Daoy (cell line): Measurements from ENCODE around the gene TMEM135. TPM values are rescaled to one million over a fixed set of nuclear protein-coding genes. Genes with fewer than 3 reads are reported as not detected.
"Not testable (repeated sequence)": the region's sequence is repeated elsewhere in the genome, so short reads cannot be mapped to it uniquely, and the experiment has no call there.

Experiments used
- DNase-seq: peaks from one replicate; pipeline ENCODE4 v3.0.0-alpha.2; 2015; ENCODE audit warnings: low read depth
- total RNA-seq: library from RNA; depleted of rRNA; stranded (reverse); fragments of >200 nt; shearing (Covaris generic); gene quantifications from 2 replicates; pipeline ENCODE4 v1.2.3, GENCODE V29; 2014

Gene TMEM135
- total RNA-seq, 1 experiment from 2014 or later: 5.4 TPM

DNA sequence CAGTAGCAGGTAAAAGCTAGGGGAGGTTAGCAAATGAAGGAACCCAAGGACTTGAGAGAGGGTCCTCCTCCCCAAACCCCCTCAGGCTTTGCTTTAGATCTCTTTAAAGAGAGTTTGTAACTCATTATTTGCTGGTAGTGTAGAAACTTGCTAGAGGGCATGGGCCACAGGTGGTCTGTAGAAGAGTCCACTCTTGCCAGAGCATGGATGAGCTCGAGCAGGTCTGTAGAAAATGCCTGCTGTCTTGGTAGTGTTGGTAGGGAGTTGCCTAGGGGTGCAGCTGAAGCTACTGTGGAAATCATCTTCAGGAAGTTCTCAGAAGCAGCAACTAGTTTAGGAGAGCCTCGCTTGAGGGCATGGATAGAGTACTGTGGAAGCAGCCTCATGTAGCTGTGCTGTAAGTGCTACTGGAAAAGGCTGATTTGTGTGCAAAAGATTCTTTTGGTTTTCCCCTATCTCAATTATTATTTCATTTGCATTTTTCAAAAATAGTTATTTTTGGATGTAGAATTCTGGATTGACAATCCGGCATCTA, 104.3 kb downstream of the TMEM135 start:
- DNase-seq: no peak

DNA sequence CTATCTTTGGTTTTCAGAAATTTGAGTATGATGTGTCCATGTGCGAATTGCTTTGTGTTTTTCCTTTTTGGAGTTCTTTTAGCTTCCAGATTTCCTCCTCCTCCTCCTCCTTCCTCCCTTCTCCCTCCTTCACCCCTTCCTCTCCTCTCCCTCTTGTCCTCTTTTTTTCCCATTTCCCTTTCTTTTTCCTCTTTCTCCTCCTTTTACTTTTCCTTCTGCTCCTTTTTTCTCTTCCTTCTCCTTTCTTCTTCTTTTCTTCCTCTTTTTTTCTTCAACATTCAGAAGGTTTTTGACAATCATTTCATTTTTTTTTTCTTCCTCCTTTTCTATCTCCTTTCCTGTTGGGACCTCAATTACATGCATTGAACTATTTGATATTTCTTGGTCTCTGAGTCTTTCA, 104.9 kb downstream of the TMEM135 start:
- DNase-seq: no peak

DNA sequence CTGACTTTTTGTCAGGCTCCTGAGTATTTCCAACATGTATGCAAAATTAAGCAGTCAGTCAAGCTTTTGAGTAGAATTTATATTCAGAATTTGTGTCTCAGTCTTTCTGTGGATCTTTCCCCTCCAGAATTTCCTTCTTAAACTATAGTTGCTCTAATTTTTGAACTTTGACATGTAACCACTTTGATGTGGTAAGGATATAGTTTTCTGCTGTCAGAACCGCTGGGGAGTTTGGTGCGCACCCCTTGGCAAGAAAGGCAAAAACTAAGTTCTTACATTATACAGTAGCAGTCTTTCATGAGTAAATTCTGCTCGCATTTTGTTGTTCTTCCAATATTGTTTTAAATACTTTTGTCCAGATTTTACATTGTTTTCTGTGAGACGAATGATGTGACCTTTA, 105.9 kb downstream of the TMEM135 start:
- DNase-seq: no peak

DNA sequence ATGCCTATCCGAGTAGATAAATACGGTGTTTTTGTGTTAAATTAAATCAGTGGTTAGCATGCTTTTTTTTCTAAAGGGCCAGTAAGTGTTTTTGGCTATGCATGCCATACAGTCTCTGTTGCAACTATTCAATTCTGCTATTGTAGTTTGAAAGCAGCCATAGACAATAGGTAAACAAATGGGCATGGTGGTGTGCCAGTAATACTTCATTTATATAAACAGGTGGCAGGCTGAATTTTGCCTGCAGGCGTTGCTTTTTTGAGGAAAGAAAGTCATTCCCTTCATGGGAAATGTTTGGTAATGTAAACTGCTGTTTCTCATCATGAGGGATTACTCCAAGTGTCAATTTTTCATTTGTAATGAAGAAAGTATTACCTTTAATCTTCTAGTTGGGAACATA, 106.5 kb downstream of the TMEM135 start:
- no peak for DNase-seq

DNA sequence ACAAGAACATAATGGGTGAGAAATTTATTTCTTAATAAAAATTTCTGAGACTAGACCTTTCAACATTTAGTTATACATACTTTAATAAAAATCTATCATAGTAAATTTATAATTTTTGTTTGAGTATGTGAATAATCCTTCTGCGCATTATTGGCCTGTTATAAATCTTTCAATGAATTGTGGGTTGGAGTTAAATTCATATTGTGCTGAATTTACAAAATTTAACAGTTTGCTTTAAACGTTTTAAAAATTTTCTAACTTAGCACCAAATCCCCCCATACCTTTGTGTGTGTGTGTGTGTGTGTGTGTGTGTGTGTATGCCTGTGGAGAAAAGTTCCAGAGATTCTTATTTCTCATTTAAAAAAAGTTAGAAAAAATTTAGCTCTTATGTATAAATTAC, 111.0 kb downstream of the TMEM135 start:
- no peak for DNase-seq

DNA sequence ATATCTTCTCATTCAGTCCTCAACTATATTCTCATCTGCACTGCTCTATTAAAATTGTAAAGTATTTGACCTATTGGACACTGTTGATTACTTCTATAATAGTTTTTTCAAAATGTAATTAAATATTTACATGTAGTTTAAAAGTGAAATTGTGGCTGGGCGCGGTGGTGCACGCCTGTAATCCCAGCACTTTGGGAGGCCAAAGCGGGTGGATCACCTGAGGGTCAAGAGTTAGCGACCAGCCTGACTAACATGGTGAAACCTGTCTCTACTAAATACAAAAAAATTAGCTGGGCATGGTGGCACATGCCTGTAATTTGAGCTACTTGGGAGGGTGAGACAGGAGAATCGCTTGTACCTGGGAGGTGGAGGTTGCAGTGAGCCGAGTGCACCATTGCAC, 112.0 kb downstream of the TMEM135 start:
- DNase-seq: not testable (repeated sequence)

DNA sequence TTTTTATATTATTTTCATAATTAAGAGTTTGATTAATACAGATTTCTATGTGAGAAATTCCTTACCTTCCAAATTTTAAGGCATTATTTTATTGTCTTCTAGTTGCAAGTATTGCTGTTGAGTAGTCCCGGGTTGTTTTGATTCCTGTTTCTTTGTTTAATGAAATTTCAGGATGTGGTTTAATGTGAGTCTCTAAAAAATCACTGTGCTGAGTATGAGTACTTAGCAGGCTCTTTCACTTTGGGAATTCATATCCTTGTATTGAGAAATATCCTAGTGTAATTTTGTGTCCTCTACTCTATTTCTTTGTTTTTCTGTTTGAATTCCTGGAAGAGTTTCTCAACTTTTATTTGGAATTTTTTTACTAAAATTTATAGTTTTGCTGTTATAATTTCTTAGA, 113.2 kb downstream of the TMEM135 start:
- no peak for DNase-seq

DNA sequence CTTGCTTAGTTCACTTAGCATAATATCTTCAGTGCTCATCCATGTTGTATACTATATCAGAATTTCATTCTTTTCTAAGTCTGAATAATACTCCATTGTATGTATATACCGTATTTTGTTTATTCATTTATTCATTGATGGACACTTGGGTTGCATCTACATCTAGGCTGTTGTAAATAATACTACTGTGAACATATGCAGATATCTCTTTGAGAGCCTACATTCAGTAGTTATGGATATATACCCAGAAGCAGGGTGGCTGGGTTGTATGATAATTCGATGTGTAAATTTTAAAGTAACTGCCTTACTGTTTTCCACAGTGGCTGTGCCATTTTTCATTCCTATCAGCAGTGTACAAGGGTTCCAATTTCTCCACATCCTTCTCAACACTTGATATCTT, 116.5 kb downstream of the TMEM135 start:
- no peak for DNase-seq

DNA sequence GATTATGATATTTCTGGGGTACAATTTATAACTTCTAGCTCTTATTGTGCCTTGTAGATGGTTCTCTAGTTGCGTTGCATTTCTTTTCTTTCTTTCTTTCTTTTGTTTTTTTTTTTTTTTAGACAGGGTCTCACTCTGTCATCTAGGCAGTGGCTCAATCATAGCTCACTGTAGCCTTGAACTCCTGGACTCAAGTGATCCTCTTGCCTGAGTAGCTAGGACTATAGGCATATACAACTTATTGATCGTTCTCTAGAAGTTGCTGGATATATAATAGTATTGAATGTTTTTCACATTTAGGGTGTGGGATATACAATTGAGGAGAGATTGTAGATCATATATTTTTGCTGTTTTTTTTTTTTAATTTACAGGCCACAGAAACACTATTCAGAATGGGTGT, 119.2 kb downstream of the TMEM135 start:
- no peak for DNase-seq

DNA sequence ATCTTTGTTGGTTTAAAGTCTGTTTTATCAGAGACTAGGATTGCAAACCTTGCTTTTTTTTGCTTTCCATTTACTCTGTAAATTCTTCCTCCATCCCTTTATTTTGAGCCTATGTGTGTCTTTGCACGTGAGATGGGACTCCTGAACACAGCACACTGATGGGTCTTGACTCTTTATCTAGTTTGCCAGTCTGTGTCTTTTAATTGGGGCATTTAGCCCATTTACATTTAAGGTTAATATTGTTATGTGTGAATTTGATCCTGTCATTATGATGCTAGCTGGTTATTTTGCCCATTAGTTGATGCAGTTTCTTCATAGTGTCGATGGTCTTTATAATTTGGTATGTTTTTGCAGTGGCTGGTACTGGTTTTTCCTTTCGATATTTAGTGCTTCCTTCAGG, 131.3 kb downstream of the TMEM135 start:
- DNase-seq: not testable (repeated sequence)

DNA sequence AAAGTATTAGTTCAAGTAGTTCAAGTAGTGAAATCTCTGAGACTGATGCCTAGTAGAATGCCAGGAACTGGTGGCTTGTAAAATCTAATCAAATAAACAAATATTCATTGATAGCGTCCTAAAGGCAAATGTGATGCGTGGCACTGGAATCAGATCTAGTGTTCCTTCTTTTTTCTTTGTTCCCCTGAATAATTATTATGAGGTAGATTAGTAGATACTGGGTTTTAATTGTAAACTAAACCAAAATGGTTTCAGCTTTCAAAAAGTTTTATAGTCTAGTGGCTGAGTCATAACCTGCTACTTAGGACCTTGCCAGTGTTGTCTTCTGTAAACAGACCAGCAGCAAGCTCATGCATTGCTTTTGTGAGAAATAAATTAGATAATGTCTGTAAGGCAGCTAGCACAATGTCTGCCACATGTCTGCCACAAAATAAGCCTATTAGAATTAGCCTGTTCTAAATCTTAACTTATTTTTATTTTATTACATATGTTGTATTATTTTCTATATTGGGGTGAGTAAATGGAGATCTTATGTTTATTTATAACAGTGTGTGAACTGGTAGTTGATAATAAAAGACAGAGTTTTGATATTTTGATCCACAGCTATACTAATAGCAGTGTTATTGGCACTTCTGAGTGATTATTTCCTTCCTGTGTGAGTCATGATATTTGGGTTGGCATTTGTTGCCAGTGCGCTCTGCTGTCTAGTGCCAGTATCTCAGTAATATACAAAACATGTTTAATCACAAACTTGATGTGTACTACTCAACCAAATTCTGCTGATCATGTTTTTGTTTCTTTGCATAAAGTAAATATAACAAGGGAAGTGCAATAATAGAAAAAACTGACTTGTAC, 135.7 kb downstream of the TMEM135 start:
- peak; percentile 28 for DNase-seq

DNA sequence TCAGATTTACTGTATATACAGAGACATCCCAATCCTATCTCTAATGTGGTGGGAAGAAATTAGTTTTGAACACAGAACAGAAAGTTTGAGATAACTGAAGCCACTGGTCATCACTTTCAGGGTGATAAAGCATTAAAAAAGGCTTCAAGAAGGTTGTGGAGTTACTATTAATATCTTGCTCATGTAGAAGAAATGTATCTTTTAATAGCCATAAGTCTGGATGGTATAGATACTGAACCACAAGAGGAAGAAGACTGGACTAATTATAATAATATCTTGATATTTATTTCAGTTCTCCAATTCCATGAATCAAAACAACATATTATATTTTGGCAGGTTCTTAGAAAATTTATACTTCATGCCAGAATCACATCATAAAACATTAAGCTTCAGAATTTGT, 137.1 kb downstream of the TMEM135 start:
- DNase-seq: no peak

DNA sequence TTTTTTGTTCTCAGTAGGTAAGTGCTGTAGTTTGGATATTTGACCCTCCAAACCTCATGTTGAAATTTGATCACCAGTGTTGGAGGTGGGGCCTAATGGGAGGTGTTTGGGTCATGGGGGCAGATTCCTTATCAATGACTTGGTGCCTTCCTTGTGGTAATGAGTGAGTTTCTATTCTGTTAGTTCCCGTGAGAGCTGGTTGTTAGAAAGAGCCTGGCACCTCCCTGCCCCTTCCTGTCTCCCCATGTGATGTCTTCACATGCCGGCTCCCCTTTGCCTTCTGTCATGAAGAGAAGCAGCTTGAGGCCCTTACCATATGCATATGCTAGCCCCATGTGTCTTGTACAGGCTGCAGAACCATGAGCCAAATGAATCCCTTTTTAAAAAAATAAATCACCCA, 138.3 kb downstream of the TMEM135 start:
- peak; percentile 54 for DNase-seq

DNA sequence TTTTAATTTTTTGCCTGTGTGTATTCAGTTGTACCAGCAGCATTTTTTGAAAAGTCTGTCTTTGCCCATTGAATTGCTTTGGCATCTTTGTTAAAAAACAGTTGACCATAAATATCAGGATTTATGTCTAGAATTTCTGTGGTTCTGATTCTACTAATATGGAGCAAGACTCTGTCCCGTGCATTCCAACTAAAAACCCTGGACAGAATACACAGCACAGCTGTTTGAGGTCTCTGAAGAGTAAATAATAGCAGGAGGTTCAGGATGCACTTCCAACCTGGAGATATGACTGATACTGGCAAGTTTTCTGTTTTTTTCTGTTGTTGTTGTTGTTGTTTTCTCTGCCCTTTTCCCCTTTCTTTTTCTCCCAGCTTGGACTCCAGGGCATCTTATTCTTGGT, 141.9 kb downstream of the TMEM135 start:
- DNase-seq: no peak

DNA sequence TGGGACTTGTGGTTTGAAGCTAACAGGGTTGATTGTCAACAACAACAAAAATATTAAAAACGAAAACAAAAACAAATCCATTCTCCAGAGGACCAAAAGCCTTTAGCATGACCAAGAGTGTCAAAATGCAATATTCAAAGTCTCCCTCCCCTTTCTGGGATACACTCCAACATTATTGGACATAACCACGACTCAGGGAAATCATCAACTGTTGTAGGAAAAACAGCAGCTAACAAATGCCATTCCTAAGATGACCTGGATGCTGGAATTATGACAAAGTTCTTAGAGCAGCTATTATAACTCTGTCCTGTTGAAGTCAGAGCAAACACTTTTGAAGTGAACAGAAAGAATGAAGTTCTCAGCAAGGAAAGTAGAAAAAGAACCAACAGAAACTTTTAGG, 143.0 kb downstream of the TMEM135 start:
- DNase-seq: no peak

DNA sequence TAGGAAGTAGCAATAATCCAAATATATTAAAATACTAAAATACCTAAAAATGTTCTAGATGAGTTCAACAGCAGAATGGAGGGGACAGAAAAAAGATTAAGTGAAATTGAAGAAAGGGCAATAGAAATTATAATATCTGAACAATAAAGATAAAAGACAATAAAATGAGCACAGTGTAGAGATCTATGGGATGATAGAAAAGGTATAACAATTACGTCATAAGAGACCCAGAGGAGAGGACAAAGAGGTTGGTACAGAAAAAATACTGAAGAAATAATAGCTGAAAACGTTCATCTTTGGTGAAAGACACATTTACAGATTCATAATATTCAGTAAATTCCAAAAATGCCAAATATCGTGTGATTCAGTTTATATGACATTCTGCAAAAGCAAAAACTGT, 143.4 kb downstream of the TMEM135 start:
- no peak for DNase-seq

DNA sequence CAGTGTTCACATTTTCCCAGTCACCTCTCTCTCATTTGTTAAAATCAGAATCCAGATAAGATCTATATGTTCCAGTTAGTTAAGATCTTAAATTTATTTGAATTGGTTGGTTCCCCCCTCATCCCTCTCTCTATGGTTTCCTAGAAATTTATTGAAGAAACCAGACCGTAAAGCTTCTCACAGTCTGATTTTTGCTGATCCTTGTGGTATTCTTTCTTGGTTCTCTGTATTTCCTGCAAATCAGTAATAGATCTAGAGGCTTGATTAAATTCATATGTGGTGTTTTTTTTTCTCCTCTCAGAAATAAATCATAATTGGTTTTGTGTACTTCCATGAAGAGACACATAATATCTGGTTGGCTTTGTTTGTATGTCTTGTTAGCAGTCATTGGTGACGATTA, 147.5 kb downstream of the TMEM135 start:
- no peak for DNase-seq

DNA sequence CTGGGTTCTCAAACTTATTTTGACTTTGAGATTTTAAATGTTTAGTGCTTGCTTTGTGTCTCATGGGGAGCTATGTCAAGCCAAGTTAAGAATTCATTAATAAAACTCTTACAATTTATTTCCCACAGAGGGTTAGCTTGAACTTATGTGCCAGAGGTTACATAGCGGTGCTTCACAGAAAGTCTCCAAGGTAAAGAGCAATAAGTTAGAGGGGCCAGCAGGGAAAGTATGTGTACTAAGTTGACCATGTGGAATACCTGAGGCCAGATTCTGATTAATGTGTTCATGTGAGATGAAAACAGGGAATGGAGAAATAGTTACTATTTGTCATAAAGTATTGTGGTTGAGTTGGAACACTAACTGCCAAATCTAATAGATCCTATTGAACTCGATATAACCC, 149.3 kb downstream of the TMEM135 start:
- no peak for DNase-seq

DNA sequence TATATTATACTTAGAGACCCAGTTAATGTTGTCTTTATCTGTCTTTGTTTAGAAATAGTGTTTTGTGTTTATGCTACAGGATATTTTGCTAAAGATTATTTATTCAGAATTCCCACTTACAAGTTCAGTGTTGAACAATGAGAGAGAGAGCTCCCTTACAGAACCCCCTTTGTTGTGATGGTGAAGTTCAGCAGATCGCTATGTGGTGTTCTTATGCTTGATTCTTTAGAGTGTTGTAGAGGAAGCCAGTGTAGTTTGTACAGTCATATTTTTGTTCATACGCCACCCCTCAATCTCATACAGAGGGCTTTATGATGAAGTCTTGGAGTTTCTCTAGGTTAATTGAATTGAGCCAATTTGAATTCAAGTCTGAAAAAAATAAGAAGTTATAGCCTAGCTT, 150.2 kb downstream of the TMEM135 start:
- no peak for DNase-seq

DNA sequence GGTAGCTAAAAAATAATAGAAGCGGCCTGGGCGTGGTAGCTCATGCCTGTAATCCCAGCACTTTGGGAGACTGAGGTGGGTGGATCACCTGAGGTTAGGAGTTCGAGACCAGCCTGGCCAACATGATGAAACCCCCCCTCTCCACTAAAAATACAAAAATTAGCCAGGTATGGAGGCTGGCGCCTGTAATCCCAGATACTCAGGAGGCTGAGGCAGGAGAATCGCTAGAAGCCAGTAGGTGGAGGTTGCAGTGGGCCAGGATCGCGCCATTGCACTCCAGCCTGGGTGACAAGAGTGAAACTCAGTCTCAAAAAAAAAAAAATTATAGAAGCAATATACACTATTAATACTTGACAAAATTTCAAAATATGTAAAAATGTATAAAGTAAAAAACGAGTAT, 150.7 kb downstream of the TMEM135 start:
- not testable (repeated sequence) for DNase-seq

DNA sequence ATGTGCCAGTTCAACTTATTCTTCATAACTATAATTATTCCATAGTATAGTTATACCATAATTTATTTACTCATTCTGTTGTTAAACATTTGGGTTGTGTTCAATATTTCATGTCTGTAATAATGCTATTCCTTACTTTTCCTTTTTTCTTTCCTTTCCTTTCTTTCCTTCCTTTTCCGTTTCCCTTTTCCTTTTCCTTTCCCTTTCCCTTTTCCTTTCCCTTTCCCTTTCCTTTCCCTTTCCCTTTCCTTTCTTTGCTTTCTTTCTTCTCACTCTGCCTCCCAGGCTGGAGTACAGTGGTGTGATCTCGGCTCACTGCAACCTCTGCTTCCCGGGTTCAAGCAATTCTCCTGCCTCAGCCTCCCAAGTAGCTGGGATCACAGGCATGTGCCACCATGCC, 151.2 kb downstream of the TMEM135 start:
- DNase-seq: not testable (repeated sequence)

DNA sequence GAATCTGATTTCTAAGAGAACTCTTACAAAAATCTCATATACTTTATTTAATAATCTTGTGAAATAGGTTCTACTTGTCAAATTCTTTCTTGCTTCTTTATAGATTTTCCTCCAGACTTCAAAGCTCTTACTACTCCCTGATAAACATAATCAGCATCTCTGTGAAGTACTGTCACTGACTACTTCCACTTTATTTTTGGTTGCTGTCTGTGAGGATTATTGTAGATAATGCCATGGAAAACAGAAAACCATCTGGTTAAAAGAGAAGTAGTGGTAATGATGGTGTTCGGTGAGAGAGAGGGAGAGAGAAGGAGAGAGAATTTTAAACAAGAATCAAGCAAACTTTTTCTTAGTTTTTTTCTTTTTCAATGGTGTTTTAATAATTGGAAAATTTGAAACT, 152.3 kb downstream of the TMEM135 start:
- DNase-seq: no peak

DNA sequence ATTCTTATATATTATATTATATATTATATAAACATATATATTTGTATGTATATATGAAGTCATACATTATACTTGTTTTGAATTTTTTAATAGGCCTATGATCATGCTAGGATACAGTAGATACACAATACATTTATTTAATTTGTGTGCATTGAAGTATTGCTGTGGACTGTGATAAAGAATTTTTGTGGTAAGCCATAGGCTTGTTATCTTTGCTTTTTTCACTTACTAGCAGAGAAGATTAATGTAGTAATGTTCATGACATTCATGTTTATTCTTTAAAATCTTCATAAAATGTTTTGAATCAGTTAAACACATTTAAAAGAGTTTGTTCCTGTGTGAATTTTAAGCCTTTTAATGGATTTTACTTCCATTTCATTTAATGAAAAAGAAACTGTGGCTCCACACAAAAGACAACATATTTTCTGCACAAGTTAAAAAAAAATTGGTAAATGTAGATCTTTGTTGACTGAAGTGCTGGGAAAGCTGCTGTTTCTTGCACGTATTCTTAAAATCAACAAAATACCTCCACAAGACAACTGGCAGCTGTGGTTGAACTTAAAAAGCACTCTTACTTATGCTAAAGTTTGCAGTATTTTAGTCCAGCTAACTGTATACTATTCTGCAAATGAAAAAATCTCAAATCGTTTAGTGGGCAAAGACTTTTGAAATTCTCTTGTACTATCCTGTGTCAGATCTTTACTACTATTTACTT, 156.2 kb downstream of the TMEM135 start:
- DNase-seq: no peak
